Kidney epithelial cell (primary cell): ENCODE data around the gene ABCA9. TPM values are rescaled to one million over a fixed set of nuclear protein-coding genes. Genes with fewer than 3 reads are reported as not detected.
"Not testable (repeated sequence)": the region's sequence is repeated elsewhere in the genome, so short reads cannot be mapped to it uniquely, and the experiment has no call there.

Experiments used
- DNase-seq: peaks from one replicate; pipeline ENCODE4 v3.0.0-alpha.2; 2010; ENCODE audit warnings: low read depth
- H3K27me3 ChIP-seq: 2 replicates; pipeline ENCODE4 v1.6.0; 2011; ENCODE audit warnings: low read length; ENCODE audit not compliant: control insufficient read depth, insufficient read depth
- H3K36me3 ChIP-seq: 2 replicates; pipeline ENCODE4 v1.5.1; 2011; ENCODE audit warnings: low read length; ENCODE audit not compliant: control insufficient read depth, insufficient read depth
- H3K4me3 ChIP-seq: 2 replicates; pipeline ENCODE4 v1.5.1; 2011; ENCODE audit warnings: low read depth, mild to moderate bottlenecking, control low read depth, low read length
- total RNA-seq: library from RNA; depleted of rRNA; stranded (reverse); fragments of >200 nt; gene quantifications from 2 replicates; pipeline ENCODE4 v1.2.3, GENCODE V29; 2015
- TF ChIP-seq, protein P1 (sequence below): IDR thresholded peaks from 2 replicates; pipeline ENCODE4 v1.5.1; 2011; ENCODE audit warnings: mild to moderate bottlenecking, moderate library complexity, low read length, control low read depth, inconsistent platforms; ENCODE audit not compliant: insufficient read depth, poor library complexity, severe bottlenecking

Gene ABCA9
- total RNA-seq, 1 donor from 2014 or later: 0.08 TPM

DNA sequence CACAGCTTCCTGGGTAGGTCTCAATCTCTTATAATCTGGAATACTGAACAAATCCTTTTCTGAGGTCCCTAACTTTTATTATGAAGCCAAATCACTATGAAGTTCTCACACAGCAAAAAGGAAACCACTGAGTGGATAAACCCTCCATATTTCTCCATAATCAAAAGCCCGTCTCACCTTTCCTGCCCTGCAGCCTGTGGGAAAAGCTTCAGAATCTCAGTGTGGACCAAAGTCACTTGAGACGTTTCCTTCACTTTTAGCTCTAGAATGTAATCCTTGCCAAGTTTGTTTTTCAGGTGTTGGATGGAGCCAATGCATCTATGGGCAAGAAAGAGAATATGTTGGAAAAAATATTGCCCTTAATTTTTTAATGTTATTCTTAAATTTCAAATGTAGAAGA is 22.0 kb upstream of the ABCA9 start:
- no peak for DNase-seq
- Histone ChIP-seq H3K36me3 (no peaks in the 10 kb centered on the region), H3K4me3 (no peak overlapping the region), H3K27me3 (no peaks in the 10 kb centered on the region)
- TF ChIP-seq, protein P1, sequence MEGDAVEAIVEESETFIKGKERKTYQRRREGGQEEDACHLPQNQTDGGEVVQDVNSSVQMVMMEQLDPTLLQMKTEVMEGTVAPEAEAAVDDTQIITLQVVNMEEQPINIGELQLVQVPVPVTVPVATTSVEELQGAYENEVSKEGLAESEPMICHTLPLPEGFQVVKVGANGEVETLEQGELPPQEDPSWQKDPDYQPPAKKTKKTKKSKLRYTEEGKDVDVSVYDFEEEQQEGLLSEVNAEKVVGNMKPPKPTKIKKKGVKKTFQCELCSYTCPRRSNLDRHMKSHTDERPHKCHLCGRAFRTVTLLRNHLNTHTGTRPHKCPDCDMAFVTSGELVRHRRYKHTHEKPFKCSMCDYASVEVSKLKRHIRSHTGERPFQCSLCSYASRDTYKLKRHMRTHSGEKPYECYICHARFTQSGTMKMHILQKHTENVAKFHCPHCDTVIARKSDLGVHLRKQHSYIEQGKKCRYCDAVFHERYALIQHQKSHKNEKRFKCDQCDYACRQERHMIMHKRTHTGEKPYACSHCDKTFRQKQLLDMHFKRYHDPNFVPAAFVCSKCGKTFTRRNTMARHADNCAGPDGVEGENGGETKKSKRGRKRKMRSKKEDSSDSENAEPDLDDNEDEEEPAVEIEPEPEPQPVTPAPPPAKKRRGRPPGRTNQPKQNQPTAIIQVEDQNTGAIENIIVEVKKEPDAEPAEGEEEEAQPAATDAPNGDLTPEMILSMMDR: no peak

DNA sequence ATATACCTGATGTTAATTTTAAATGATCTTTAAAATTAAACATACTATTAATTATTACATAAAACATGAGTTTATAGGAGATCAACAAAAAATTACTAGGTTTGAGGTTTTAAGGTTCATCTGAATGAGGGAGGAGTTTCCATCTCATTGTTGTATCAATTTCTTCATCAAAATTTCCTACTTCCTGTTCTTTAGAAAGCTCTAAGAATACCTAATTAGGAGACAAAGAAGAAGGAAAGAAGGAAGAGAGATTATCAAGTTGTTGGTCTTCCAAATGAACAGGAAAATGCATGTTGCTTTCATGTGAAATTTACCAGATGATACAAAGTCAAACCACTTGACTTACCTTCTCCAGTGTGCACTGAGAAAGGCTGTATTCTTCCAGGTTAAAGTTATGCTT is 18.1 kb upstream of the ABCA9 start:
- Histone ChIP-seq H3K36me3 (no peaks in the 10 kb centered on the region), H3K27me3 (no peaks in the 10 kb centered on the region), H3K4me3 (no peak overlapping the region)
- TF ChIP-seq, protein P1: no peak
- no peak for DNase-seq

DNA sequence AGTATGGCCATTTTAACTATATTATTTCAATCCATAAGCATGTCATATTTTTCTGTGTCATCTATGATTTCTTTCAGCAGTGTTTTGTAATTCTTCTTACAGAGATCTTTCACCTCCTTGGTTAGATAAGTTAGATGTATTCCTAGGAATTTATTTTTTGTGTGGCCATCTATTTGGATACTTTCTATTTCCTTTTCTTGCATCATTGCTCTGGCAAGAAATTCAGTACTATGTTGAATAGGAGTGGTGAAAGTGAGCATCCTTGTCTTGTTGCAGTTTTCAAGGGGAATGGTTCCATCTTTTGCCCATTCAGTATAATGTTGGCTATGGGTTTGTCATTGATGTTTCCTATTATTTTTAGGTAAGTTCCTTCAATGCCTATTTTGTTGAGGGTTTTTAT is 15.1 kb upstream of the ABCA9 start:
- Histone ChIP-seq H3K4me3 (no peak overlapping the region), H3K27me3 (no peaks in the 10 kb centered on the region), H3K36me3 (no peaks in the 10 kb centered on the region)
- no peak for DNase-seq
- TF ChIP-seq, protein P1: no peak

DNA sequence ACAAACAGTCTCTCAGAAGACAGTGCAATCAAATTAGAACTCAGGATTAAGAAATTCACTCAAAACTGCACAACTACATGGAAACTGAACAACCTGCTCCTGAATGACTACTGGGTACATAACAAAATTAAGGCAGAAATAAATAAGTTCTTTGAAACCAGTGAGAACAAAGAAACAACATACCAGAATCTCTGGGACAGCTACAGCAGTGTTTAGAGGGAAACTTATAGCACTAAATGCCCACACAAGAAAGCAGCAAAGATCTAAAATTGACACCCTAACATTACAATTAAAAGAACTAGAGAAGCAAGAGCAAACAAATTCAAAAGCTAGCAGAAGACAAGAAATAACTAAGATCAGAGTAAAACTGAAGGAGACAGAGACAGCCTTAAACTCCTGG is 12.7 kb upstream of the ABCA9 start:
- H3K4me3 ChIP-seq, H3K36me3 ChIP-seq, DNase-seq, H3K27me3 ChIP-seq: not testable (repeated sequence)

DNA sequence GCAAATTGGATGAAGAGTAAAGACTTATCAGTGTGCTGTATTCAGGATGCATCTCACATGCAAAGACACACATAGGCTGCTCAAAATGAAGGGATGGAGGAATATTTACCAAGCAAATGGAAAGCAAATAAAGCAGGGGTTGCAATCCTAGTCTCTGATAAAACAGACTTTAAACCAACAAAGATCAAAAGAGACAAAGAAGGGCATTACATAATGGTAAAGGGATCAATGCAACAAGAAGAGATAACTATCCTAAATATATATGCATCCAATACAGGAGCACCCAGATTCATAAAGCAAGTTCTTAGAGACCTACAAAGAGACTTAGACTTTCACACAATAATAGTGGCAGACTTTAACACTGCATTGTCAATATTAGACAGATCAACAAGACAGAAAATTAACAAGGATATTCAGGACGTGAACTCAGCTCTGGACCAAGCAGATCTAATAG is 12.1 kb upstream of the ABCA9 start:
- H3K36me3 ChIP-seq: not testable (repeated sequence)

DNA sequence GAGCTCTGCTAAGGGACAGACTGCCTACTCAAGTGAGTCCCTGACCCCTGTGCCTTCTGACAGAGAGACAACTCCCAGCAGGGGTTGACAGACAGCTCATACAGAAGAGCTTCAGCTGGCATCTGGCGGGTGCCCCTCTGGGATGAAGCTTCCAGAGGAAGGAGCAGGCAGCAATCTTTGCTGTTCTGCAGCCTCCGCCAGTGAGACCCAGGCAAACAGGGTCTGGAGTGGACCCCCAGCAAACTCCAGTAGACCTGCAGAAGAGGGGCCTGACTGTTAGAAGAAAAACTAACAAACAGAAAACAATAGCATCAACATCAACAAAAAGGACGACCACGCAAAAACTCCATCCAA is 10.5 kb upstream of the ABCA9 start:
- DNase-seq, H3K36me3 ChIP-seq, H3K27me3 ChIP-seq, H3K4me3 ChIP-seq: not testable (repeated sequence)

More for the DNA sequence above, 12.1 kb upstream of the ABCA9 start:
- not testable (repeated sequence) for H3K27me3 ChIP-seq, DNase-seq, H3K4me3 ChIP-seq

DNA sequence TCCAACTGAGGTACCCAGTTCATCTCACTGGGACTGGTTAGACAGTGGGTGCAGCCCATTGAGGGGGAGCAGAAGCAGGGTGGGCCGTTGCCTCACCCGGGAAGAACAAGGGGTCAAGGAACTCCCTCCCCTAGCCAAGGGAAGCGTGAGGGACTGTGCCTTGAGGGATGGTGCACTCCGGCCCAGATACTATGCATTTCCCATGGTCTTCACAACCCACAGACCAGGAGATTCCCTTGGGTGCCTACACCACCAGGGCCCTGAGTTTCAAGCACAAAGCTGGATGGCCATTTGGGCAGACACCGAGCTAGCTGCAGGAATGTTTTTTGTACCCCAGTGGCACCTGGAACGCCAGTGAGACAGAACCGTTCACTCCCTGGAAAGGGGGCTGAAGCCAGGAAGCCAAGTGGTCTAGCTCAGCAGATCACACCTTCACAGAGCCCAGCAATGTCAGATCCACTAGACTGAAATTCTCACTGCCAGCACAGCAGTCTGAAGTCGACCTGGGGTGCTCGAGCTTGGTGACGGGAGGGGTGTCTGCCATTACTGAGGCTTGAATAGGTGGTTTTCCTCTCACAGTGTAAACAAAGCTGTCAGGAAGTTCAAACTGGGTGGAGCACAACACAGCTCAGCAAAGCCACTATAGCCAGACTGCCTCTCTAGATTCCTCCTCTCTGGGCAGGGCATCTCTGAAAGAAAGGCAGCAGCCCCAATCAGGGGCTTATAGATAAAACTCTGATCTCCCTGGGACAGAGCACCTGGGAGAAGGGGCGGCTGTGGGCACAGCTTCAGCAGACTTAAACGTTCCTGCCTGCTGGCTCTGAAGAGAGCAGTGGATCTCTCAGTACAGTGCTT is 9.9 kb upstream of the ABCA9 start:
- not testable (repeated sequence) for H3K4me3 ChIP-seq

DNA sequence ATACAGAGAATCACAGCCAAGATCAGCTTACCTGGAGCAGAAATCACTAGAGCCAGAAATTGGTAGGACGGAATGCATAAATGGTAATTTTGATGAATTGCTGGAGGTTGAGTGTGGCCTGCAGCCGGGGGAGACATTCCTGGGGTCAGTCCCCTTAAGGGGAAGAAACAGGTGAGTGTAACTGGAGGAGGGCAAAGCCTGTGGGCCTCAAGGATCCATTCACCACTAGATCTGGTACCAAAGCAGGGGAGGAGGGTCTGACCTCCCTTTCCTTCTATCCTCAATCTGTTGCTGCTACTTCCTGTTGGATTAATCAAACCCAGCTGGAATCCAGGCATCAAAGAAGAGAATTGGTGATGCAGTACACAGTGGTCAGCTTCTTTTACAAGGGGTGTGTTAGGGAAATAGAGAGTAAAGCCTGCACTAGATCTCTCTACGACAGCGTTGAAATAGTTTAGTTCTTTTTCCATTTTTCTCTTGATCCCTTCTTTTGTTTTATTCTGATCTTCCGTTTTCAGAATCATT is 8.6 kb upstream of the ABCA9 start:
- no peak overlapping the region for H3K4me3 ChIP-seq
- H3K36me3 ChIP-seq: no peaks in the 10 kb centered on the region
- no peaks in the 10 kb centered on the region for H3K27me3 ChIP-seq
- TF ChIP-seq, protein P1: no peak
- DNase-seq: no peak

More for the DNA sequence above, 9.9 kb upstream of the ABCA9 start:
- not testable (repeated sequence) for DNase-seq, H3K27me3 ChIP-seq, H3K36me3 ChIP-seq
